ENCODE results near the gene BBS12.

DNA sequence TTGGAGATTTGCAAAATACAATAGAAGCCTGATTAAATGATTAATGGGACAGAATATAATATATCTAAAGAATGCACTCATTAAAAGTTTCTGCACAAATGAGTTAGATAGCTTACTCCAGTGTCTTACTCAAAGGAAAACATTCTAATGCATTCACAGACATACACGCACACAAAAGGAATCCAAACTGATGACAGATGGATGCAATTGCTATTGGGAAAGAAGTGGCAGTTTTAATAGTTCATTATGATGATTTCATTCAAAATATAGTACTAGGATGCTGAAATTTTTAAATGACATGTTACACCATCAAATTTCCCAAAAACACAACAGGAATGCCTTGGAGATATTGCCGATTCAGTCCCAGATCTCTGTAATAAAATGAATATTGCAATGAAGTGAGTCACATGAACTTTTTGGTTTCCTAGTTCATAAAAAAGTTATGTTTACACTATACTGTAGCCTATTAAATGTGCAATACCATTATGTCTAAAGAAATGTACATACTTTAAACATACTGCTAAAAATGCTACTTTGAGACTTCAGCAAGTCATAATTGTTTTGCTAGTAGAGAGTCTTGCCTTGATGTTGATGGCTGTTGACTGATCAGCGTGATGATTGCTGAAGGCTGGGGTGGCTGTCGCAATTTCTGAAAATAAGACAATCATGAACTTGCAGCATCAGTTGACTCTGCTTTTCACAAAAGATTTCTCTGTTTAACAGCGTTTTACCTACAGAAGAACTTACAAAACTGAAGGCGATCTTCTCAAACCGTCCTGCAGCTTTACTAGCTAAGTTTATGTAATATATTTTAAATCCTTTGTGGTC, 45.6 kb downstream of the BBS12 start:
- no peak for TF ChIP-seq ZNF274 (IDR thresholded peaks at IDR 0.05; ENCODE audit: low read depth, low read length)
- no peak for TF ChIP-seq SUZ12 (IDR thresholded peaks at IDR 0.05; ENCODE audit: extremely low read depth, insufficient read depth, insufficient read length)

Data from NT2/D1 (cell line).